ENCODE measurements around the gene DCC.

DCC gene

DNA sequence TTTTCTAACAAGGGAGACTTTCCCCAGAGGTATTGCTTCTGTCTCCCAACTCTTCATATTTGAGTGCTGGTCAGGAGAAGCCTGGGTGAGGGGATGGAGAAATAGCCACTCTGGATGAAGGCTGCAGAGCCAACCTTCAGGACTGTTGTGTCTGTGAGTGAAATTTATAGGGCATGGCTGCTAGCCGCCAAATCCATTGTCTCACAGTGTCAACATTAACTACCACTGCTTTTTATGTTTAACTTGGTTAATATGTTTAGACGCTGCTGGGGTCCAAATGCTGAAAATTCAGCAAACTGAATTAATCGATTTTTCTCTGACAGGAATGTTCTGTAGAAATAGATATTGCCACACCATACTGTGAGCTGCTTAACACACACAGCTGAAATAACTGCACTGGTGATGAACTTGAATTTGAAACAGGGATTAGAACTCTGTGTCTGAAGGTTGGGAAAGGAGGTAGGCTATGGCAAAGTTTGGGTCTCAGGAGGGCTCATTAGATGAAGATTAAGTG is 281.0 kb downstream of the DCC start:
- H3K4me3 ChIP-seq (replicated peaks; ENCODE audit: low read depth, low read length) = no peak overlapping the region
- no peak for DNase-seq (ENCODE audit: extremely low read depth, low read depth)

DNA sequence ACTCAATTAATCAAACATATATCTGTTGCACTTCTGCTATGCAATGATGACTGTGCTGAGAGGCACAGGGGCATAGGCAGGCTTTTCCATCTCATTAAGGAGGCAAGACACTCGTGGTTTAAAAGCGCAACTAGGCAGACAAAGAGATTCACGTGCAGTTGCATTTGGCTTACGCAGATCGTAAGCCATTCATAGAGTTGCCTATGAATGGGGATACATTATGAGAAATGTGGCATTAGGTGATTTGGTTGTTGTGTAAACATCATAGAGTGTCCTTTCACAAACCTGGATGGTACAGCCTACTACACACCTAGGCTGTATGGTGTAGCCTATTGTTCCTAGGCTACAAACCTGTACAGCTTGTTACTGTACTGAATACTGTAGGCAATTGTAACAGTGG is 284.7 kb downstream of the DCC start:
- H3K4me3 ChIP-seq (replicated peaks; ENCODE audit: low read depth, low read length) = no peak overlapping the region
- TF ChIP-seq, protein P1, sequence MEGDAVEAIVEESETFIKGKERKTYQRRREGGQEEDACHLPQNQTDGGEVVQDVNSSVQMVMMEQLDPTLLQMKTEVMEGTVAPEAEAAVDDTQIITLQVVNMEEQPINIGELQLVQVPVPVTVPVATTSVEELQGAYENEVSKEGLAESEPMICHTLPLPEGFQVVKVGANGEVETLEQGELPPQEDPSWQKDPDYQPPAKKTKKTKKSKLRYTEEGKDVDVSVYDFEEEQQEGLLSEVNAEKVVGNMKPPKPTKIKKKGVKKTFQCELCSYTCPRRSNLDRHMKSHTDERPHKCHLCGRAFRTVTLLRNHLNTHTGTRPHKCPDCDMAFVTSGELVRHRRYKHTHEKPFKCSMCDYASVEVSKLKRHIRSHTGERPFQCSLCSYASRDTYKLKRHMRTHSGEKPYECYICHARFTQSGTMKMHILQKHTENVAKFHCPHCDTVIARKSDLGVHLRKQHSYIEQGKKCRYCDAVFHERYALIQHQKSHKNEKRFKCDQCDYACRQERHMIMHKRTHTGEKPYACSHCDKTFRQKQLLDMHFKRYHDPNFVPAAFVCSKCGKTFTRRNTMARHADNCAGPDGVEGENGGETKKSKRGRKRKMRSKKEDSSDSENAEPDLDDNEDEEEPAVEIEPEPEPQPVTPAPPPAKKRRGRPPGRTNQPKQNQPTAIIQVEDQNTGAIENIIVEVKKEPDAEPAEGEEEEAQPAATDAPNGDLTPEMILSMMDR (IDR thresholded peaks at IDR 0.05; ENCODE audit: low read depth, low read length, missing control alignments) = no peak
- DNase-seq (ENCODE audit: extremely low read depth, low read depth) = no peak

More for the DNA sequence above, 281.0 kb downstream of the DCC start:
- TF ChIP-seq, protein P1 (IDR thresholded peaks at IDR 0.05; ENCODE audit: low read depth, low read length, missing control alignments) = no peak

DNA sequence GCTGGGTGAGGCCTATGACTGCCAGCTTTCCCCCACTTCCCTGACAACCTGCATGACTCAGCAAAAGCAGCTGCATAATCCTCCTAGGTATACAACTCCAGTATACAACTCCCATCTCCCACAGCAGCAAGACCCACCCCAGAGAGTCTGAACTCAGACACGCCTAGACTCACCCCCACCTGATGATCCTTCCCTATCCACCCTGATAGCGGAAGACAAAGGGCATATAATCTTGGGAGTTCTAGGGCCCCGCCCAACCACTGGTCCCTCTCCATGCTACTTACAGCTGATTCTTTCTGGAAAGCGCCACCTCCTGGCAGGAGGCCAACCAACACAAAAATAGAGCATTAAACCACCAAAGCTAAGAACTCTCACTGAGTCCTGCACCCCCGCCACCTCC is 296.5 kb downstream of the DCC start:
- DNase-seq (ENCODE audit: extremely low read depth, low read depth) = no peak
- H3K4me3 ChIP-seq (replicated peaks; ENCODE audit: low read depth, low read length) = no peak overlapping the region
- TF ChIP-seq, protein P1 (IDR thresholded peaks at IDR 0.05; ENCODE audit: low read depth, low read length, missing control alignments) = no peak

DNA sequence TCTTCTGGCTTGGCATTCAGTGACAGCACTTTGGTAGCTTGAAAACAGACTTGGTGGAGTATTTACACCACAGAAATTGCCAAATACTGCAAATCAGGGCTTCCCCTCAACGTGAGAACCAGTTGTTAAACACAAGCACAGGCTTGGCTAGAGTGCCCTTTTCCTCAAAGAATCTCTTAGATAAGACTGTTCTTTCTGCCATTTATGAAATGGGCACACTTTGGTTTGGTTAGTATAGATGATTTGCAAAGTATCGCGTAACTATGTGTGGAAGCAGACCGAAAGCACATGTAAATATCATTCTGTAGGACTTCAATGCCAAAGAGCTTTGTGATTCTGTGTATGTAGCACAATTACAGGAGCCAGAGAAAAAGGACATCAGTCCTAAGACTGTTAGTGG is 308.2 kb downstream of the DCC start:
- no peak for DNase-seq (ENCODE audit: extremely low read depth, low read depth)
- H3K4me3 ChIP-seq (replicated peaks; ENCODE audit: low read depth, low read length) = no peak overlapping the region
- TF ChIP-seq, protein P1 (IDR thresholded peaks at IDR 0.05; ENCODE audit: low read depth, low read length, missing control alignments) = no peak

DNA sequence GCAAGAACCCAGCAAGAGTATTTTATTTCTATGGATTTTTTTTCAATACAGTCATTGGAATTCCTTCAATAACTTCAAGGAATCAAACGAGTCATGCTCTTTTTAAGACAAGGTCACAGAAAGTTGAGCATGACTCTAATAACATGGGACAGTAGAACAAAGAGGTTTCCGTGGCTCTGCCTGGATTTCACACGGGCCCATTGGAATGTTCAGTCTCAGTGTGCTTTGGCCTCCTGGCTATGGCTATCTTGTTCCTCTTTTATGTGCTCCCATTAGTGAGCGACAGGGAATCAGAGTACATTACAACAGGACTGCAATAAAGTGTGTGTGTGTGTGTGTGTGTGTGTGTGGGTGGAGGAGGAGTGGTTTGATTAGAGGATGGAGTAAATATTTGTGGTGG is 312.4 kb downstream of the DCC start:
- TF ChIP-seq, protein P1 (IDR thresholded peaks at IDR 0.05; ENCODE audit: low read depth, low read length, missing control alignments) = no peak
- H3K4me3 ChIP-seq (replicated peaks; ENCODE audit: low read depth, low read length) = no peak overlapping the region
- no peak for DNase-seq (ENCODE audit: extremely low read depth, low read depth)

DNA sequence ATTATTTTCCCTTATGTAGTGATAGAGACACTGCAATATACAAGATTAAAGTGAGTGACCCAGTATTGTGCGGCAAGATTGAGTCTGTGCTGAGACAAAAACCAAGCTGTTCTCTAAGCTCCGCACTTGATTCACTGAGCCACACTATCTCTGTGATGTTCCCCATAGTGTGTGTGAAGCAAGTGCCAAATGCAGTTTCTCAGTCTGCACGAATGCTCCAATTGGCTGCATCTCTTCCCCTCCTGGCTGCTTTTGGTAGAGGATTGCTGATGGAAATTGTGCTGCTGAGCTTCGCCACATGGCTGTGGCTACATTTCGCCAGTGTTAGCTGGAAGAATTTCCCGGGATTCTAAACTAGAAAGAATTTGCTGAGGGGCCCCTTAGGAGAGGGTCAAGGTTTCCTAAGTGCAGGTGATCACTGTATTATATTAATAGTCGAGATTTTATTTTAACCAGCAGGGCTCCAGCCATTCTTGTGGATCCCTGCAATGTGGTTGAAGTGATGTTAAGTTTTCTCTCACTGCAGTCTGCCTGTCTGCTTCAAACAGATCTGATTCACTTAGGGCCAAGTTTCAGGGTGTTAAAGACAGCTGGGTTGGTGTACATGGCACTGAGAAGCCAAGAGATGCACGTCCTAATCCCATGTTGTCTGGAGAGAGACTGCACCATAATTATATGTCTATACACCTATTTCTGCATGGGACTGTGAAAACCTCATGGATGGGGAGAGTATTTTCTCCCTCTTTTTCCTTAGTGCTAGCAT is 317.2 kb downstream of the DCC start:
- DNase-seq (ENCODE audit: extremely low read depth, low read depth) = no peak
- TF ChIP-seq, protein P1 (IDR thresholded peaks at IDR 0.05; ENCODE audit: low read depth, low read length, missing control alignments) = no peak
- H3K4me3 ChIP-seq (replicated peaks; ENCODE audit: low read depth, low read length) = no peak overlapping the region

Data from HFF-Myc (cell line).